HG02870 (cell line): ENCODE results near the gene NUB1.

ENCODE experiments used
- ATAC-seq: cut with Tn5 transposase; IDR thresholded peaks from one replicate; pipeline ENCODE4 v1.9.1; 2021; ENCODE audit warnings: mild to moderate bottlenecking, moderate library complexity; ENCODE audit not compliant: unreplicated experiment

NUB1 gene

GRCh38 chr7:151387161-151388006 lies 45.8 kb downstream of the NUB1 start:
- no peak for ATAC-seq

DNA sequence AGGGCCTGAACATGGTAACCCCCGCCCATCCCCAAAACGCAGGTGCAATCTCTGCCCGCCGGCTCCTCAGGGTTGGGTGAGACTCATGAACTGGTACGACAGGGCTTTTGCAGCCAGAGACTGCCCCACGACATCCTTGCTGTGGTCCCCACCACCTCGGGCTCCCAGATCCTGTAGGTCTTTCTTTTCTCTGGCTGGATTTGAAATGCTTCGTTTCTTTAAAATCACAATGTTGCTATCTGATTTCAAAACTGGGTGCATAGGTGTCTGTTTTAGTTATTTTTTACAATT lies 46.3 kb downstream of the NUB1 start:
- ATAC-seq = no peak

GRCh38 chr7:151388430-151388829 lies 46.8 kb downstream of the NUB1 start:
- no peak for ATAC-seq

DNA sequence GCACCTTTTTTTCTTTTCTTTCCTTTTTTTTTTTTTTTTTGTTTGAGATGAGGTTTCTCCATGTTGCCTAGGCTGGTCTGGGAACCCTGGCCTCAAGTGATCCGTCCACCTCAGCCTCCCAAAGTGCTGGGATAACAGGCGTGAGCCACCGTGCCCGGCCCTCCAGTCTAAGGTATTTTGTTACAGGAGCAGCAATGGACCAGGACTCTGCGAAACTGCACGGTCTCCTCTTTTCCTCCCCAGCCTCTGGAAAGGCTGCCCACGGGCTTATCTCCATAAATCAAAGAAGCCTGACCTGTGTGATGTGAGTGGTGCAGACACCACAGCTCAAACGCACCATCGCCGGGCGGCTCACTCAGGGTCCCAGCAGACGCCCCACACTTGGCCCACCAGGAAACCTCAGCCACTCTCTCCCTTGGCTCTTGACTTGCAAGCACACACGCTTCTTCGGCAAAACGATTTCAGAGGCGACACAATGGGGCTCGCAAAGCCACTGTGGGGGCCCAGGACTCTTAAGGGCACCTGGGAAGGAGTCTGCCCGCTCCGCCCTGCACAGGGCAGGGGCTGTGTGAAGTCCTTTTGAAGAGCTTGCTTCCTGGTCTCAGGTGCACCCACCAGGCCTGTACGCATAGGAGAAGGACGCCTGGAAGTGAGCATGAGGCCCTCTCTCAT lies 47.6 kb downstream of the NUB1 start:
- ATAC-seq = no peak

- ATAC-seq = no peak
Observed at GRCh38 chr7:151389768-151390597, 48.4 kb downstream of the NUB1 start.

GRCh38 chr7:151390598-151391357 lies 49.2 kb downstream of the NUB1 start:
- ATAC-seq = no peak

- ATAC-seq = no peak
Observed at GRCh38 chr7:151391358-151391730, 49.7 kb downstream of the NUB1 start.

- ATAC-seq = no peak
Observed at GRCh38 chr7:151392002-151392401, 50.4 kb downstream of the NUB1 start.

GRCh38 chr7:151392426-151392825 lies 50.8 kb downstream of the NUB1 start:
- ATAC-seq = no peak

- ATAC-seq = no peak
Observed at GRCh38 chr7:151393031-151393977, 51.7 kb downstream of the NUB1 start.

- no peak for ATAC-seq
Observed at GRCh38 chr7:151394076-151395035, 52.7 kb downstream of the NUB1 start.

DNA sequence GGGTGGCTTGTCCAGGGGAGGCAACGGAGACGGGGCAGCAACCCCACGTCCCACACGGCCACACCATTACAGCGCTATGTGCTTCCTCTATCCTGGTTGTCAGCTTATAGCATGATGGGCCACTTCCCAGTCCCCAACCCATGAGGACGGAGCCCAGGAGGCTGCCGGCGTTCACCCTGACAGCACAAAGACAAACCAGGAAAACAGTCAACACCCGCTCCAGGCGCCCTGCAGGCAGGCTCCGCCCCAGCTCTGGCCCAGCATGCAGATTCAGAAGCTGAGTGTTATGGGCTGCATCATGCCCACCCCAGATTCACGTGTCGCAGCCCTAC lies 53.4 kb downstream of the NUB1 start:
- ATAC-seq = no peak

GRCh38 chr7:151396328-151396970 lies 54.8 kb downstream of the NUB1 start:
- ATAC-seq = no peak

- ATAC-seq = no peak
Observed at GRCh38 chr7:151397026-151397425, 55.4 kb downstream of the NUB1 start.

- no peak for ATAC-seq
Observed at GRCh38 chr7:151398446-151399304, 57.1 kb downstream of the NUB1 start.

- ATAC-seq = no peak
Observed at GRCh38 chr7:151399305-151399601, 57.6 kb downstream of the NUB1 start.

- no peak for ATAC-seq
Observed at GRCh38 chr7:151399906-151400305, 58.3 kb downstream of the NUB1 start.
